Measurements from ENCODE around the gene KIF26A.

- TF ChIP-seq MAFK (IDR thresholded peaks at IDR 0.05; ENCODE audit: low read depth, low read length) (no peak), CTCF (conservative IDR thresholded peaks at IDR 0.05; ENCODE audit: low read depth, low read length) (no peak), POLR2A (IDR thresholded peaks at IDR 0.05; ENCODE audit: low read depth, low read length) (no peak), MXI1 (IDR thresholded peaks at IDR 0.05; ENCODE audit: borderline replicate concordance, low read depth, low read length) (no peak), USF2 (IDR thresholded peaks at IDR 0.05; ENCODE audit: low read depth, low read length) (no peak), NFE2L2 (IDR thresholded peaks at IDR 0.05; ENCODE audit: low read depth, low read length) (no peak), CHD1 (IDR thresholded peaks at IDR 0.05; ENCODE audit: low read depth, low read length) (no peak)
Observed at GRCh38 chr14:104171895-104172294, 33.5 kb downstream of the KIF26A start.

Data from IMR-90 (cell line).